PC-9 (cell line): ENCODE measurements around the gene CASP10.

ENCODE experiments used
- CTCF ChIP-seq: fragments of 200-600 bp; sonication (generic); conservative IDR thresholded peaks from 2 replicates; pipeline ENCODE4 v1.6.1; 2017; ENCODE audit warnings: mixed run types, antibody characterized with exemption, mild to moderate bottlenecking, moderate library complexity
- EZH2 ChIP-seq: fragments of 200-600 bp; sonication (generic); IDR thresholded peaks from 2 replicates; pipeline ENCODE4 v1.8.0; 2017; ENCODE audit warnings: antibody characterized with exemption, low read depth

- TF ChIP-seq CTCF (no peak), EZH2 (no peak)
Measured at GRCh38 chr2:201219328-201220096, 36.6 kb downstream of the CASP10 start.
